Measurements from ENCODE around the gene C6orf120.

The C6orf120 gene

GRCh38 chr6:169723200-169723909, 21.4 kb downstream of the C6orf120 start:
- peak overlapping the region; percentile 59 for H3K4me3 ChIP-seq (ENCODE audit: low read length)
- DNase-seq (ENCODE audit: low read depth): peak; percentile 49
- no peak for TF ChIP-seq CTCF (IDR thresholded peaks at IDR 0.05; ENCODE audit: insufficient read depth, low read depth, low read length, missing control alignments)

GRCh38 chr6:169723991-169724493, 22.1 kb downstream of the C6orf120 start:
- TF ChIP-seq CTCF (IDR thresholded peaks at IDR 0.05; ENCODE audit: insufficient read depth, low read depth, low read length, missing control alignments): no peak
- peak; percentile 37 for DNase-seq (ENCODE audit: low read depth)
- H3K4me3 ChIP-seq (ENCODE audit: low read length): peak overlapping the region; percentile 22

DNA sequence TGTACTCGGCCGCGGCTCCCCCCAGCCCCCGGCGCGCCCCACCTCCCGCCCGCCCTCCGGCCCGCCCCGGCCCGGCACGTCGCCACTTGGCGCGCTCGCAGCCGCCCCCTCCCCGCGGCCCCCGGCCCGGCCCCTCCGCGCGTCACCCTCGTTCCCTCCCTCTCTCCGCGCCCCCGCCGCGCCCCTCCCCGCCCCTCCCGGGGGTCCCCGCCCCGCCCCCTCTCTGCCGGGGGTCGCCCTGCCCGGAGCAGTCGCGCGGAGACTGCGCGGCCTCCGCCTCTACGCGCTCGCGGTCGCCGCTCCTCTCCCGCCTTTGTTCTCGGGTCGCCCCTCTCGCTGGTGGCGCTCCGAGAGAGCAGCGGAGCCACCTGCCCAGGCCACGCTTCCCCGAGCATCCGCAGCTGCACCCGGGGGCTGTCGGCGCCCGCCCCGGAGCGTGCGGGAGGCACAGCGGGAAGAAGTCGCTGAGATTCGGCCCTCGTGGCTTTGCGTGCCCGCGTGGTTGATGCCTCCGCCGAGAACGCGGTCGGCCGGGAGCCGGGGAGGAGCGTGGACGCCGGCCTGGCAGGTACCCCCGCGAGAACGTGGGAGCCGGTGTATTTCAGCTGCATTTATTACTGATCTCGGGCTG, 22.7 kb downstream of the C6orf120 start, which contains the start of gene PHF10:
PHF10 (minus strand) TSS at position 7 of the 631 bp plus-strand sequence. CDS start 569 bp downstream, outside the sequence.
- no peak for TF ChIP-seq CTCF (IDR thresholded peaks at IDR 0.05; ENCODE audit: insufficient read depth, low read depth, low read length, missing control alignments)
- peak within 1 kb of the TSS; percentile 59 for H3K4me3 ChIP-seq (ENCODE audit: low read length)
- DNase-seq (ENCODE audit: low read depth): no peak

DNA sequence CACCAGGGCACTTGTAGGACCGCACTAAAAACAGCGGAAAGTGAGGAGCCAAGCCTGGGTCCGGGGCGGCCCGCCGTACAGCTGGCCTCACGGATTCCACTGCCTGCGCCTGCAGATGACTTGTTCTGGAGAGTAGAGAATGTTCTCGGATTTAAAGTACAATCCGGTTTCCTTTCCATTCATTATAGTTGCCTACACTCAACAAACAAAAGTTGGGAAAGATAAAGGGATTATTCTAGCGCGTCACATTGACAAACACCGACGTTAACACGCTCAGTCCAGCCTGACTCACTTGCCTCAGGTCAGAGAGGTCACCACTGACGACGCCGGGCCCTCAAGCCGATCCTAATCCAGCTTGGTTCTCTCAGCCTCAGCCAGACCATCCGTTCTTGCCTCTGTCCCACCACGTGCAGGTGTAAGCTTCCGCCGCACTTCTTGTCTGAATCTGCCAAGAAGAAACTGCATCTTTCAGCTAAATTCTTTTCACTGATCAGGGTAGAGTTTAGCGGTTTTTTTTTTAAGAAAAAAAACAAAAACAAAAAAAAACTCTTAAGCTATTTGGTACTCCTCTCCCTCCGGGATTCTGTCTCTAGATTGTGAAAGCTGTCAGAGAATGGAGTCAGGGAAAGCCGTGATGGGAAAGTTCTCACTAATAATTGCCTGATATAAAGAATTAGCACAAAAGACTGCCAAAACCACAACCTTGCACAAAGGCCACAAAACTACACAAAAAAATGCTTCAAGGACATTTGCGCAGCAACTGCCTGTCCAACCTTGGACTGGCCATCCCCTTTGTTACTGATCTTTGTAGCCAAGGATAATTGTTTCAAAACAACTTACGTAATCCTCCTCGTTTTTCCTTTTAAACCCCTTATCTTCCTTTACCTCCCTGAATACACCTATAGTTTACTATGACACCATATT, 23.5 kb downstream of the C6orf120 start:
- no peak for TF ChIP-seq CTCF (IDR thresholded peaks at IDR 0.05; ENCODE audit: insufficient read depth, low read depth, low read length, missing control alignments)
- peak overlapping the region; percentile 48 for H3K4me3 ChIP-seq (ENCODE audit: low read length)
- DNase-seq (ENCODE audit: low read depth): peak; percentile 39

DNA sequence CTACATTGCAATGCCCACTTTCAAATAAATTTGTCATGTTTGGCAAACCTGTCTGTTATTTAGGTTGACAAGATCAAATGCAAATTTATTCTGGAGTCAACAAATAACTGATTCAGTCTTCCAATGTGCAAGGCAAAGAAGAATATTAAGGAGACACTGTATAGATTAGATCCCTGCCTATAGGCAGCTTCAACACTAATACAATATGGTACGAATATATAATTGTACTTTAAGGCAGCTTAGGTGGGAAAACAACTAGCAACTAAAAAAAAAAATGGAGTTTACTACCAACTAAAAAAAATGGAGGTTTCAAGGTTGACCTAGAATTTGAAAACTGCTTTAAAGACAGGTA, 24.1 kb downstream of the C6orf120 start:
- TF ChIP-seq CTCF (IDR thresholded peaks at IDR 0.05; ENCODE audit: insufficient read depth, low read depth, low read length, missing control alignments): no peak
- no peak for DNase-seq (ENCODE audit: low read depth)
- no peak overlapping the region for H3K4me3 ChIP-seq (ENCODE audit: low read length)

DNA sequence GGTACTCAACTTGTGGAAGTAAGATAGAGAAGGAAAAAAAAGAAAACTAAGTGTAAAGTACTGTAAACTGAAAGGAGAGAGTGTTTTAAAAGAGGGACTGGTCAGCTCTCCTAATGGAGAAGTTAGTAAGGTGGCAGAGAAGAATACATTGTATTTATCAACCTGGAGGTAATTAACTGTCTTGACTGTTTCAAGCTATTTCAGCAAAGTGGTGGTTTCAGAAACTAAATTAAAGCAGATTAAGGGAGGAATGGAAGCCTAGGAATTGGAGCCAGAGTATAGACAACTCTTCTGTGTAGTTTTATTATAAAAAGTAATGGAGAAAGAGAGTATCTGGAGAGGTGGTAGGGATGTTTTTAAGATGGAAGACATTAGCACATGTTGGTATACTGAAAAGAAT, 25.0 kb downstream of the C6orf120 start:
- no peak for TF ChIP-seq CTCF (IDR thresholded peaks at IDR 0.05; ENCODE audit: insufficient read depth, low read depth, low read length, missing control alignments)
- no peak for DNase-seq (ENCODE audit: low read depth)
- H3K4me3 ChIP-seq (ENCODE audit: low read length): no peak overlapping the region

Data from epithelial cell of esophagus (primary cell).